HepG2 (cell line): Measurements from ENCODE around the gene AMD1. TPM values are rescaled to one million over a fixed set of nuclear protein-coding genes. Genes with fewer than 3 reads are reported as not detected.

ENCODE experiments used
- CC2D1A ChIP-seq: sonication (generic); formaldehyde crosslinking; IDR thresholded peaks from 2 replicates; pipeline ENCODE4 v1.8.1; 2023; ENCODE audit warnings: mild to moderate bottlenecking, missing genetic modification reagents
- HNRNPUL1 ChIP-seq: fragments of 200-400 bp; formaldehyde crosslinking; IDR thresholded peaks from 2 replicates; pipeline ENCODE4 v1.6.1; 2017; ENCODE audit warnings: low read depth, mild to moderate bottlenecking, low read length, moderate library complexity
- KAT8 ChIP-seq: IDR thresholded peaks from 2 replicates; pipeline ENCODE4 v1.6.1; 2016; ENCODE audit warnings: missing genetic modification reagents, missing compliant biosample characterization
- MXI1 ChIP-seq: IDR thresholded peaks from 3 replicates; pipeline ENCODE4 v1.6.1; 2012; ENCODE audit warnings: low read depth, low read length, inconsistent platforms, borderline replicate concordance
- NR3C1 ChIP-seq: sonication (generic); formaldehyde crosslinking; IDR thresholded peaks from 2 replicates; pipeline ENCODE4 v1.4.0; 2020; ENCODE audit warnings: missing genetic modification reagents
- RAD51 ChIP-seq: fragments of 450-650 bp; IDR thresholded peaks from 2 replicates; pipeline ENCODE4 v1.6.1; 2016; ENCODE audit warnings: borderline replicate concordance
- TBX2 ChIP-seq: sonication (generic); formaldehyde crosslinking; IDR thresholded peaks from 2 replicates; pipeline ENCODE4 v1.5.0; 2020; ENCODE audit warnings: missing genetic modification reagents, mild to moderate bottlenecking, borderline replicate concordance
- U2AF1 ChIP-seq: fragments of 200-400 bp; formaldehyde crosslinking; optimal IDR thresholded peaks from 2 replicates; pipeline ENCODE3; 2017; ENCODE audit warnings: mild to moderate bottlenecking, low read depth, low read length
- ZFP41 ChIP-seq: sonication (generic); formaldehyde crosslinking; IDR thresholded peaks from 2 replicates; pipeline ENCODE4 v1.4.0; 2020; ENCODE audit warnings: mild to moderate bottlenecking, missing genetic modification reagents, borderline replicate concordance
- ZNF138 ChIP-seq: sonication (generic); formaldehyde crosslinking; IDR thresholded peaks from 2 replicates; pipeline ENCODE4 v1.5.0; 2020; ENCODE audit warnings: mild to moderate bottlenecking, low read depth, missing genetic modification reagents
- ZNF326 ChIP-seq: sonication (generic); formaldehyde crosslinking; IDR thresholded peaks from 2 replicates; pipeline ENCODE4 v1.4.0; 2020; ENCODE audit warnings: missing genetic modification reagents, borderline replicate concordance
- ZNF337 ChIP-seq: sonication (generic); formaldehyde crosslinking; IDR thresholded peaks from 2 replicates; pipeline ENCODE4 v1.5.1; 2020; ENCODE audit warnings: missing genetic modification reagents, low read depth, mild to moderate bottlenecking, borderline replicate concordance
- ZNF501 ChIP-seq: sonication (generic); formaldehyde crosslinking; IDR thresholded peaks from 2 replicates; pipeline ENCODE4 v1.5.1; 2020; ENCODE audit warnings: mild to moderate bottlenecking, moderate library complexity, missing genetic modification reagents
- ZNF577 ChIP-seq: sonication (generic); formaldehyde crosslinking; IDR thresholded peaks from 2 replicates; pipeline ENCODE4 v1.4.0; 2020; ENCODE audit warnings: mild to moderate bottlenecking, low read depth, missing genetic modification reagents, borderline replicate concordance
- ZNF772 ChIP-seq: sonication (generic); formaldehyde crosslinking; IDR thresholded peaks from 2 replicates; pipeline ENCODE4 v1.5.0; 2020; ENCODE audit warnings: mild to moderate bottlenecking, missing genetic modification reagents
- ZSCAN20 ChIP-seq: sonication (generic); formaldehyde crosslinking; IDR thresholded peaks from 2 replicates; pipeline ENCODE4 v1.4.0; 2020; ENCODE audit warnings: missing genetic modification reagents, mild to moderate bottlenecking, borderline replicate concordance
- polyA plus RNA-seq, 8 experiments: library from polyadenylated mRNA; depleted of rRNA in 3 of 8; stranded (reverse) in 7 of 8; unstranded in 1 of 8; fragments of >200 nt; fragmentation: Illumina TruSeq in 4 of 8; extraction: Trizol in 4 of 8; gene quantifications; 2 replicates each; pipeline versions ENCODE4 v1.2.1 to v1.2.3, GENCODE V29; 2011 to 2016; ENCODE audit warnings: low read depth in 4 of 8, missing spikeins in 1 of 8, mixed read lengths in 1 of 8; ENCODE audit not compliant: insufficient read depth in 1 of 8
- total RNA-seq, 5 experiments: library from RNA; depleted of rRNA; stranded (reverse); fragments of >200 nt; fragmentation: Illumina TruSeq; extraction: Trizol; gene quantifications; 2 replicates each; pipeline ENCODE4 v1.2.3, GENCODE V29; 2016; ENCODE audit warnings: low read depth in 1 of 5
- TF ChIP-seq, protein P1 (sequence below), 2 experiments: sonication (generic) in 1 of 2; formaldehyde crosslinking in 1 of 2; IDR thresholded peaks; 2 replicates each; pipeline versions ENCODE4 v1.4.0 to v1.6.1; 2016 to 2020; ENCODE audit warnings: borderline replicate concordance in 1 of 2, low read depth in 1 of 2, mild to moderate bottlenecking in 1 of 2, missing genetic modification reagents in 1 of 2
- TF ChIP-seq, protein P2 (sequence below): sonication (generic); formaldehyde crosslinking; IDR thresholded peaks from 2 replicates; pipeline ENCODE4 v1.5.1; 2020; ENCODE audit warnings: mild to moderate bottlenecking, missing genetic modification reagents, borderline replicate concordance
- TF ChIP-seq, protein P3 (sequence below): sonication (generic); formaldehyde crosslinking; IDR thresholded peaks from 2 replicates; pipeline ENCODE4 v1.4.0; 2020; ENCODE audit warnings: missing genetic modification reagents, mild to moderate bottlenecking, borderline replicate concordance

AMD1 gene
- total and polyA plus RNA-seq, 2 of the 13 experiments (the other 11 are each of a cell fraction or from before 2014, with no cell fraction given) = 108 to 123 TPM

DNA sequence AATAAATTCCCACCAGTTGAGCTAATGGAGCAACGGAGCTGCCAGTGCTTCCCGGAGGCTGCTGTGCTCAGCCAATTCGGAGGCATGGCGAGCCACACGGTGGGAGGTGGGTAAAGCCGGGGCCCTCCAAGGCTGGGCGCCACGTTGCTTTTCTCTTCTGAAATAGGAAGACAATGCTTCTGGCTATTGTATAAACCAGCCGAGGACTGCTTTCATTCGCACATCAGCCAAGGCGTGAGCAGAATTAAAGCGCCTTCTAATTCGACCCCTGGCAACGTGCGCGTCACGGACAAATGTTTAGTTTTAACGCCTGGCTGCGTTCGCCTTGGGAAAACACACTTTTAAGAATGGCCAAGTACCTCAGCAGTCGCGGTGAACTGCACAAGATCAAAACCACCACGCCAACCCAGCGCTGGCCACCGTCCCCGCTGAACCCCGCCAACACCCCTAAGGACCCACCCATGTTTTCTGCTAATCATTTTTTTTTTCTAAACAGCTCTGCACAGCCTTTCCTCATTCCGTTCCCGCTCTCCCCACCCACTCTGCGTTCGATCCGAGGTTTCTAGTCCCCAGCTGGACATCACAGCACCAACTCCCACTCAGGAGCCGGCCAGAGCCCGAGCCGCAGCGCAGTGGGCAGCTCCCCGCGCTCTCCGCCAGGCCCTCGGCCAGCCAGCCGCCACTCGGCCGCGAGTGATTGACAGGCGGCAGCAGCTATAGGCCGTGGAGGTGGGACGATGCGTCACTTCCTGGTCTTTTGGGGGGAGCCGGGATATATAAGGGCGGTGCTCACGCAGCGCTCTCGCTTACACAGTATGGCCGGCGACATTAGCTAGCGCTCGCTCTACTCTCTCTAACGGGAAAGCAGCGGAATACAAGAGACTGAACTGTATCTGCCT is at the start of gene AMD1 (continued):
- TF ChIP-seq, protein P1, sequence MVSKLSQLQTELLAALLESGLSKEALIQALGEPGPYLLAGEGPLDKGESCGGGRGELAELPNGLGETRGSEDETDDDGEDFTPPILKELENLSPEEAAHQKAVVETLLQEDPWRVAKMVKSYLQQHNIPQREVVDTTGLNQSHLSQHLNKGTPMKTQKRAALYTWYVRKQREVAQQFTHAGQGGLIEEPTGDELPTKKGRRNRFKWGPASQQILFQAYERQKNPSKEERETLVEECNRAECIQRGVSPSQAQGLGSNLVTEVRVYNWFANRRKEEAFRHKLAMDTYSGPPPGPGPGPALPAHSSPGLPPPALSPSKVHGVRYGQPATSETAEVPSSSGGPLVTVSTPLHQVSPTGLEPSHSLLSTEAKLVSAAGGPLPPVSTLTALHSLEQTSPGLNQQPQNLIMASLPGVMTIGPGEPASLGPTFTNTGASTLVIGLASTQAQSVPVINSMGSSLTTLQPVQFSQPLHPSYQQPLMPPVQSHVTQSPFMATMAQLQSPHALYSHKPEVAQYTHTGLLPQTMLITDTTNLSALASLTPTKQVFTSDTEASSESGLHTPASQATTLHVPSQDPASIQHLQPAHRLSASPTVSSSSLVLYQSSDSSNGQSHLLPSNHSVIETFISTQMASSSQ (IDR thresholded peaks at IDR 0.05; ENCODE audit: low read depth) = no peak
- TF ChIP-seq, protein P1 (CRISPR knock-in tag; IDR thresholded peaks at IDR 0.05; ENCODE audit: borderline replicate concordance) = peak; percentile 54; the same call in 1 of the 2 replicates
- TF ChIP-seq ZNF501 (CRISPR knock-in tag) (peak; percentile 86), ZFP41 (no peak), RAD51 (no peak), HNRNPUL1 (no peak), U2AF1 (peak; percentile 67), NR3C1 (CRISPR knock-in tag) (no peak), MXI1 (peak; percentile 71; the same call in 2 of the 3 replicates), CC2D1A (CRISPR knock-in tag) (no peak), ZNF326 (CRISPR knock-in tag) (no peak), KAT8 (CRISPR knock-in tag) (peak; percentile 76), ZNF577 (CRISPR knock-in tag) (no peak), ZNF138 (no peak), ZNF337 (CRISPR knock-in tag) (no peak), TBX2 (peak; percentile 60), ZSCAN20 (CRISPR knock-in tag) (no peak), ZNF772 (CRISPR knock-in tag) (no peak)
- TF ChIP-seq, protein P2, sequence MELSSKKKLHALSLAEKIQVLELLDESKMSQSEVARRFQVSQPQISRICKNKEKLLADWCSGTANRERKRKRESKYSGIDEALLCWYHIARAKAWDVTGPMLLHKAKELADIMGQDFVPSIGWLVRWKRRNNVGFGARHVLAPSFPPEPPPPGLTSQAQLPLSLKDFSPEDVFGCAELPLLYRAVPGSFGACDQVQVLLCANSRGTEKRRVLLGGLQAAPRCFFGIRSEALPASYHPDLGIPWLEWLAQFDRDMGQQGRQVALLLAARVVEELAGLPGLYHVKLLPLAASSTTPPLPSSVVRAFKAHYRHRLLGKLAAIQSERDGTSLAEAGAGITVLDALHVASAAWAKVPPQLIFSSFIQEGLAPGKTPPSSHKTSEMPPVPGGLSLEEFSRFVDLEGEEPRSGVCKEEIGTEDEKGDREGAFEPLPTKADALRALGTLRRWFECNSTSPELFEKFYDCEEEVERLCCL (CRISPR knock-in tag) = no peak
- TF ChIP-seq, protein P3, sequence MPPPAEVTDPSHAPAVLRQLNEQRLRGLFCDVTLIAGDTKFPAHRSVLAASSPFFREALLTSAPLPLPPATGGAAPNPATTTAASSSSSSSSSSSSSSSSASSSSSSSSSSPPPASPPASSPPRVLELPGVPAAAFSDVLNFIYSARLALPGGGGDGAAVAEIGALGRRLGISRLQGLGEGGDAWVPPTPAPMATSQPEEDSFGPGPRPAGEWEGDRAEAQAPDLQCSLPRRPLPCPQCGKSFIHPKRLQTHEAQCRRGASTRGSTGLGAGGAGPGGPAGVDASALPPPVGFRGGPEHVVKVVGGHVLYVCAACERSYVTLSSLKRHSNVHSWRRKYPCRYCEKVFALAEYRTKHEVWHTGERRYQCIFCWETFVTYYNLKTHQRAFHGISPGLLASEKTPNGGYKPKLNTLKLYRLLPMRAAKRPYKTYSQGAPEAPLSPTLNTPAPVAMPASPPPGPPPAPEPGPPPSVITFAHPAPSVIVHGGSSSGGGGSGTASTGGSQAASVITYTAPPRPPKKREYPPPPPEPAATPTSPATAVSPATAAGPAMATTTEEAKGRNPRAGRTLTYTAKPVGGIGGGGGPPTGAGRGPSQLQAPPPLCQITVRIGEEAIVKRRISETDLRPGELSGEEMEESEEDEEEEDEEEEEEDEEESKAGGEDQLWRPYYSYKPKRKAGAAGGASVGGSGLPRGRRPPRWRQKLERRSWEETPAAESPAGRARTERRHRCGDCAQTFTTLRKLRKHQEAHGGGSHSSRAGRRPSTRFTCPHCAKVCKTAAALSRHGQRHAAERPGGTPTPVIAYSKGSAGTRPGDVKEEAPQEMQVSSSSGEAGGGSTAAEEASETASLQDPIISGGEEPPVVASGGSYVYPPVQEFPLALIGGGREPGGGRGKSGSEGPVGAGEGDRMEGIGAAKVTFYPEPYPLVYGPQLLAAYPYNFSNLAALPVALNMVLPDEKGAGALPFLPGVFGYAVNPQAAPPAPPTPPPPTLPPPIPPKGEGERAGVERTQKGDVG = no peak
